ENCODE measurements around the gene ABTB2.
"Not testable (repeated sequence)": the region's sequence is repeated elsewhere in the genome, so short reads cannot be mapped to it uniquely, and the experiment has no call there.

Gene ABTB2

DNA sequence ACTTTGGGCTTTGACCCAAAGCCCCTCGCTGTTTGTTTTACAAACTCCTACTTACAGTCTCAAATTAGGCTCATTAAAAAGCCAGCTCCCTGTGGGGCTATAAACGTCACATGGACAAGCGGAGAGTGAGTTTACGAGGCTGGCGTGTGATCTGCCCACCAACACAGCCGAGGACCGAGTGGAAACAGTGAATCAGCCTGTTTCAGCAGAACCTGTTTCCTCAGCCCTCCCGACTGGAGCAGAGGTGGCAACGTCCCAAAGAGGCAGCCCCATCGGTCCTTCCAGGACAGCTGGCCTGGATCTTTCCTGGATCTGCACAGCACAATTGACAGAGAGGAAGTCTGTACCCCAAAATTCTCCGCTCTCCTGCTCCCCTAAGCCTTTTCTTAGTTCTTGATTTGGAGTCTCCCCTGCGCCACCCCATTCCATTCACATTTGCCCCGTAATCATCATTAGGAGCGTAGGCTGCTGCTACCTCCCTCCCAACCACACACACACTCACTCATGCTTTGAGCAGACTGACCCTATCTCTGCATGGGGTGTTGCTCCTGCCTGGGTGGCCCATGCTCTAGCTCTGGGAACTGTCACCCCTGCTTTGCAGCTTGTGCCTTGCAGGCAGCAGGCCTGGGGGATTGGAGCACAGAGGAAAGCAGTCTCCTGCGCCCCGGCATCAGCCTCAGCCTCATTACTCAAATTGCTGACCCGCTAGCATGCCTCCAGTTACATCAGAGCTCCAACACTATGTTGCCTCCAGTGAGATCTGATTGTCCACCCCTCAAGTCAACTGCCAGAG is 134.6 kb downstream of the ABTB2 start:
- no peak overlapping the region for H3K9ac ChIP-seq (ENCODE audit: low read depth, low read length)
- H3K4me3 ChIP-seq (ENCODE audit: low read depth, low read length) = no peak overlapping the region
- no peak overlapping the region for H3K27ac ChIP-seq (ENCODE audit: low read depth, low read length)

DNA sequence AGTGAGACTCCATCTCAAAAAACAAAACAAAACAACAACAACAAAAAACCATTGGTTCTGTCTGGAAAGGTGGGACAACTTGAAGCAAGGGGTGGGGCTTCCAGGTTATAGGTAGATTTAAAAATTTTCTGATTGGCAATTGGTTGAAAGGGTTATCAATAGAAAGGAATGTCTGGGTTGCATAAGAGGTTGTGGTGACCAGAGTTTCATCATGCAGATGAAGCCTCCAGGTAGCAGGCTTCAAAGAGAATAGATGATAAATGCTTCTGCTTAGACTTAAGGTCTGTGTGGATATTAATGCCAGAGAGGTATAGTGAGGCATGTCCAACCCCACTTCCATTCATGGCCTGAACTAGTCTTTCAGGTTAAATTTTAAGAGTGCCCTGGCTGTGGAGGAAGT is 135.8 kb downstream of the ABTB2 start:
- Histone ChIP-seq H3K36me3 (ENCODE audit: control insufficient read depth, insufficient read depth, low read length) (no peaks in the 10 kb centered on the region), H3K9me3 (ENCODE audit: control insufficient read depth, insufficient read depth, low read length) (no peaks in the 10 kb centered on the region), H3K4me3 (ENCODE audit: low read depth, low read length) (no peak overlapping the region), H3K9ac (ENCODE audit: low read depth, low read length) (no peak overlapping the region), H3K27ac (ENCODE audit: low read depth, low read length) (no peak overlapping the region), H3K27me3 (ENCODE audit: control insufficient read depth, insufficient read depth, low read length) (no peaks in the 10 kb centered on the region), H3K4me1 (ENCODE audit: control insufficient read depth, insufficient read depth, low read length) (peaks cover 14% of the 10 kb centered on the region)

More for the DNA sequence above, 134.6 kb downstream of the ABTB2 start:
- Histone ChIP-seq H3K36me3 (ENCODE audit: control insufficient read depth, insufficient read depth, low read length) (no peaks in the 10 kb centered on the region), H3K27me3 (ENCODE audit: control insufficient read depth, insufficient read depth, low read length) (no peaks in the 10 kb centered on the region), H3K9me3 (ENCODE audit: control insufficient read depth, insufficient read depth, low read length) (no peaks in the 10 kb centered on the region), H3K4me1 (ENCODE audit: control insufficient read depth, insufficient read depth, low read length) (peaks cover 14% of the 10 kb centered on the region)

DNA sequence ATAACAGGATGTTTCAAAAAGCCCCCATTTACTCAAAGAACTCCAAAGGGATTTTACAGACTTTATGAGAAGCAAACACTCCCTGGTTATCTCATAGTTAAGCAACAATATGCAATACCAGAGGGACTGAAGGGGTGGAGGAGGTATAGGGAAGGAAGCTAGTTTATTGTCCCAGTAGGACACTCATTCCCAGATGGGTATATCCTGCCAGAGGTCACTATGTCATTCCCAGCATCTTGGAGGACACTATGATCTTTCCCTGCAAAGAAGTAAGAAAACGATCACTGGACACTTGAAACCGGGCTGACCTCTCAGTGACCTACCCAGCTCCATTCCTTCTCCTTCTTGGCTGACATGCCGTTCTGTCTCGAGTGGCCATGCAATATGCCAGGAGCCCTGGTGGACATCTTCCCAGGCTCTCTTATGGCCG is 137.9 kb downstream of the ABTB2 start:
- H3K4me1 ChIP-seq (ENCODE audit: control insufficient read depth, insufficient read depth, low read length) = peaks cover 14% of the 10 kb centered on the region
- H3K4me3 ChIP-seq (ENCODE audit: low read depth, low read length) = no peak overlapping the region
- no peak overlapping the region for H3K27ac ChIP-seq (ENCODE audit: low read depth, low read length)
- no peaks in the 10 kb centered on the region for H3K36me3 ChIP-seq (ENCODE audit: control insufficient read depth, insufficient read depth, low read length)
- no peaks in the 10 kb centered on the region for H3K9me3 ChIP-seq (ENCODE audit: control insufficient read depth, insufficient read depth, low read length)
- no peak overlapping the region for H3K9ac ChIP-seq (ENCODE audit: low read depth, low read length)
- no peaks in the 10 kb centered on the region for H3K27me3 ChIP-seq (ENCODE audit: control insufficient read depth, insufficient read depth, low read length)

DNA sequence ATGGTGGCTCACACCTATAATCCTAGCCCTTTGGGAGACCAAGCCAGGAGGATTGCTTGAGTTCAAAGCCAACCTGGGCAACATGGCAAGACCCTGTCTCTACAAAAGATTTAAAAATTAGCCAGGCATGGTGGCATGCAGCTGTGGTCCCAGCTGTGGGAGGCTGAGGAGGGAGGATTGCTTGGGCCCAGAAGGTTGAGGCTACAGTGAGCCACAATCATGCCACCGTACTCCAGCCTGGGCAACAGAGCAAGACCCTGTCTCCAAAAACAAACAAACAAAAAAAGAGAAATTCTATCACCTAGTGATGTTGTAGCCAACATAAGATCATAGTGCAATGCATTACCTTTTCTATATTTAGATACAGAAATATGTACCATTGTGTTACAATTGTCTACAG is 138.5 kb downstream of the ABTB2 start:
- Histone ChIP-seq H3K9me3 (ENCODE audit: control insufficient read depth, insufficient read depth, low read length) (no peaks in the 10 kb centered on the region), H3K27me3 (ENCODE audit: control insufficient read depth, insufficient read depth, low read length) (no peaks in the 10 kb centered on the region), H3K9ac (ENCODE audit: low read depth, low read length) (no peak overlapping the region), H3K4me3 (ENCODE audit: low read depth, low read length) (no peak overlapping the region), H3K36me3 (ENCODE audit: control insufficient read depth, insufficient read depth, low read length) (no peaks in the 10 kb centered on the region), H3K4me1 (ENCODE audit: control insufficient read depth, insufficient read depth, low read length) (peaks cover 14% of the 10 kb centered on the region), H3K27ac (ENCODE audit: low read depth, low read length) (no peak overlapping the region)

DNA sequence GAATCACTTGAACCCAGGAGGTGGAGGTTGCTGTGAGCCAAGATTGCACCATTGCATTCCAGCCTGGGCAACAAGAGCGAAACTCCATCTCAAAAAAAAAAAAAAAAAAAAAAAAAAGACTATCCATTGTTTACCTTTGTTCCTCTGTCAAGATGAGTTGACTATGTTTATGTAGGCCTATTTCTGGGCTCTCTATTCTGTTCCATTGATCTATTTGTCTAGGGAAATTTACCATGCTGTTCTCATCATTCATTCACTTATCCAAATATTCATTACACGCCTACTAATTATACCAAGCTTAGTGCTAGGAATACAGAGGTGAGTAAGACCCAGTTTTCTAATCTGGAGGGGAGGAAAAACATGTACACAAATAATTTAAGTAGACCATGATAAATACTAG is 139.1 kb downstream of the ABTB2 start:
- H3K4me3 ChIP-seq (ENCODE audit: low read depth, low read length); H3K27me3 ChIP-seq (ENCODE audit: control insufficient read depth, insufficient read depth, low read length); H3K9ac ChIP-seq (ENCODE audit: low read depth, low read length); H3K9me3 ChIP-seq (ENCODE audit: control insufficient read depth, insufficient read depth, low read length); H3K27ac ChIP-seq (ENCODE audit: low read depth, low read length); H3K36me3 ChIP-seq (ENCODE audit: control insufficient read depth, insufficient read depth, low read length): not testable (repeated sequence)
- peaks cover 14% of the 10 kb centered on the region for H3K4me1 ChIP-seq (ENCODE audit: control insufficient read depth, insufficient read depth, low read length)

DNA sequence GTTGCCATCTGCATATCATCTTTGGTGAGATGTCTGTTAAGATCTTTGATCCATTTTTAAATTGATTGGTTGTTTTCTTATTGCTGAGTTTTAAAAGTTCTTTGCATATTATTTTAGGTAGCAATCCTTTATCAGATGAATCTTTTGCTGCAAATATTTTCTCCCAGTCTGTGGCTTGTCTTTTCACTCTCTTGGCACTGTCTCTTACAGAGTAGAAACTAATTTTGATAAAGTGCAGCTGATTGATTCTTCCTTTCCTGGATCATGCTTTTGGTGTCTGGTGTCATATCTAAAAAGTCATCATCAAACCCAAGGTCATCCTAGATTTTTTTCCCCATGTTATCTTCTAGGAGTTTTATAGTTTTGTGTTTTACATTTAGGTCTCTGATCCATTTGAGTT is 139.7 kb downstream of the ABTB2 start:
- Histone ChIP-seq H3K27ac (ENCODE audit: low read depth, low read length) (no peak overlapping the region), H3K9me3 (ENCODE audit: control insufficient read depth, insufficient read depth, low read length) (no peaks in the 10 kb centered on the region), H3K4me1 (ENCODE audit: control insufficient read depth, insufficient read depth, low read length) (peaks cover 10% of the 10 kb centered on the region), H3K4me3 (ENCODE audit: low read depth, low read length) (no peak overlapping the region), H3K36me3 (ENCODE audit: control insufficient read depth, insufficient read depth, low read length) (no peaks in the 10 kb centered on the region), H3K27me3 (ENCODE audit: control insufficient read depth, insufficient read depth, low read length) (no peaks in the 10 kb centered on the region), H3K9ac (ENCODE audit: low read depth, low read length) (no peak overlapping the region)

DNA sequence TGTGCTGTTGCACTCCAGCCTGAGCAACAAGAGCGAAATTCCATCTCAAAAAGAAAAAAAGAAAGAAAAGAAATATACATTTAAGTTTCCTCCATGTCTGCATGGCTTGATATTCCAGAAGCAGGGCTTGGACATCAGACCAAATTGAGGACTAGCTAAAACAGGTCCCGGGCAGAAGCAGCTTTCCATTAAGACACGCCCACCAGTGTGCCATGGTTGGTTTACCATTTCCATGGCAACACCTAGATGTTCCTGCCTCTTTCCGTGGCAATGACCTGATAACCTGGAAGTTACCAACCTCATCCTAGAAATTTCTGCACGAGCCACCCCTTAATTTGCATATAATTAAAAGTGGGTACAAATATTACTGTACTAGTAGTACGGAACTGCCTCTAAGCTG is 141.1 kb downstream of the ABTB2 start:
- Histone ChIP-seq H3K9me3 (ENCODE audit: control insufficient read depth, insufficient read depth, low read length) (no peaks in the 10 kb centered on the region), H3K9ac (ENCODE audit: low read depth, low read length) (no peak overlapping the region), H3K27me3 (ENCODE audit: control insufficient read depth, insufficient read depth, low read length) (no peaks in the 10 kb centered on the region), H3K27ac (ENCODE audit: low read depth, low read length) (no peak overlapping the region), H3K36me3 (ENCODE audit: control insufficient read depth, insufficient read depth, low read length) (no peaks in the 10 kb centered on the region), H3K4me1 (ENCODE audit: control insufficient read depth, insufficient read depth, low read length) (no peaks in the 10 kb centered on the region), H3K4me3 (ENCODE audit: low read depth, low read length) (no peak overlapping the region)

DNA sequence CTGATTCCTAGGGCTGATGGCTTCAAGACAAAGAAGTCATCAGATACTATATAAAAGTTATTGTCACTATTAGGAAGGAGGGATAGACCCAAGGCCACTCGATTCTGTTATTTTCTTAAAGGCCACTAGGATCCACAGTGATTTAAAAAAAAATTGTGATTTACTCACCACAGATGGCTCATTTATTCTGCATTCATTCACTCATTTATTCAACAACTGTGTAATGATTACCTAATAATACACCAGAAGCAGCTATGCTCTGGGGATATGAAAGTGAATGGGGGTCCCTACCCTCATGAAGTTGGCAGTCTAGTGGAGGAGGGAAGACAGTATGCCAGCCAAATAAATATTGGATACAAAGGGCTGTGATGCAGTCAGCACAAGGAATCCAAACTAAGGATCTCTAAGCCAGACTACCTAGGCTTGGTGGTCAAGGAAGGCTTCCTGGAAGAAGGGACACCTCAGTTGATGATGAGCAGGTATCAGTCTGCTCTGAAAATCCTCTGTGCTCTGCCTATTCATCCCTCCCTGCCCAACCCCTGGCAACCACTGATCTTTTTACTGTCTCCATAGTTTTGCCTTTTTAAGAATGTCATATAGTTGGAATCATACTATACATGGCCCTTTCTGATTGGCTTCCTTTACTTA is 141.9 kb downstream of the ABTB2 start:
- no peaks in the 10 kb centered on the region for H3K9me3 ChIP-seq (ENCODE audit: control insufficient read depth, insufficient read depth, low read length)
- H3K4me1 ChIP-seq (ENCODE audit: control insufficient read depth, insufficient read depth, low read length) = no peaks in the 10 kb centered on the region
- no peaks in the 10 kb centered on the region for H3K36me3 ChIP-seq (ENCODE audit: control insufficient read depth, insufficient read depth, low read length)
- H3K27me3 ChIP-seq (ENCODE audit: control insufficient read depth, insufficient read depth, low read length) = no peaks in the 10 kb centered on the region
- no peak overlapping the region for H3K4me3 ChIP-seq (ENCODE audit: low read depth, low read length)
- no peak overlapping the region for H3K9ac ChIP-seq (ENCODE audit: low read depth, low read length)
- H3K27ac ChIP-seq (ENCODE audit: low read depth, low read length) = no peak overlapping the region

DNA sequence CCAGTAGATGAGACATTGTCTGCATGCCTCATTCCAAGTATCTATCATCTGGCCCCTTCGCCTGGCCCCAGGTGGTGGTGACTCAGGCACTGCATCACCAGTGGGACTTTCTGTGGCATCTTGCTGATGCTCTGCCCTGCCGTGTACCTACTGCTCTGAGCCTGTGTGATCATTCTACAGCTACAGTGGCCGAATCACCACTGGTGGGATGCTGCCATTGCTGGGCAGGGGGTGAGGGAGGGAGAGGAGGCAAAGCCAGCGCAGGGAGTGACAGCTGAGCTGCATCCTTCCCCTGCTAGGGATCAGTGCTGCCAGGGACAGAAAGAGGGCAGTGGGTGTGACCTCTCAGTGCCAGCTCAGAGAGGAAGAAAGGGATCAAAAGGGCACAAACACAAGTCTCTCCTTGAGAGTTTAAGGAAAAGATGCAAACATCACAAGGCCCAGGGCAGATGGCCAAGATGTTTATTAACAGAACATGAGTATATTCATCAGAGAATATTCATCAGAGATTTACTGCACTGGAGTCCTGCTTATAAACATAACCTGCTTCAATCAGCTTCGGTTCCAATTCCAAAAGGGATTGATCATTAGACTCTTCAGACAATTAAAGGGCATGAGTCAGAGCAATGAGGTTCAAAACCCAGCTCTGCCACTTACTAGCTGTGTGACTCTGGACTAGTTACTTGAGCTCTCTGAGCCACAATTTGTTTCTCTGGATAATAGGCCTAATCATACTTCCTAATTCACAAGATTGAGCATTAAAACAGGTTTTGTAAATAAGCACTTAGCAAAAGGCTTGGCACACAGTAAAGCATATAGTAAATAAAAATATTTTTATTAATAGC is 142.6 kb downstream of the ABTB2 start:
- Histone ChIP-seq H3K27me3 (ENCODE audit: control insufficient read depth, insufficient read depth, low read length) (no peaks in the 10 kb centered on the region), H3K4me1 (ENCODE audit: control insufficient read depth, insufficient read depth, low read length) (no peaks in the 10 kb centered on the region), H3K27ac (ENCODE audit: low read depth, low read length) (no peak overlapping the region), H3K9me3 (ENCODE audit: control insufficient read depth, insufficient read depth, low read length) (no peaks in the 10 kb centered on the region), H3K9ac (ENCODE audit: low read depth, low read length) (no peak overlapping the region), H3K4me3 (ENCODE audit: low read depth, low read length) (no peak overlapping the region), H3K36me3 (ENCODE audit: control insufficient read depth, insufficient read depth, low read length) (no peaks in the 10 kb centered on the region)

DNA sequence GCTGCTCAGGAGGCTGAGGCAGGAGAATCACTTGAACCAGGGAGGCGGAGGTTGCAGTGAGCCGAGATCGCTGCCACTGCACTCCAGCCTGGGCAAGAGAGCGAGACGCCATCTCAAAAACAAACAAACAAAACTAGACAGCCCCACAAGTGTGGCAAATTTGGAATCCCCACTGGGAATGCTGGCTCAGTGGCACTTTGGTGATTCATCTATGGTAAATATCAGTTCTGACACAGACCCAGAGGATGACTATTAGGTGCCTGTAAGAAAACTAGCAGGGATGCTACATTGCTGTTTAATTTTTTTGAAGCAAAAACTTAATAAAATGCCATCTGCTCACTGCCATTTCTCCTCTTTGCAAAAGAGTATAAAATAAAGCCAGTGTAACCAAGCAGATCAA is 144.4 kb downstream of the ABTB2 start:
- Histone ChIP-seq H3K4me3 (ENCODE audit: low read depth, low read length) (no peak overlapping the region), H3K27ac (ENCODE audit: low read depth, low read length) (no peak overlapping the region)

DNA sequence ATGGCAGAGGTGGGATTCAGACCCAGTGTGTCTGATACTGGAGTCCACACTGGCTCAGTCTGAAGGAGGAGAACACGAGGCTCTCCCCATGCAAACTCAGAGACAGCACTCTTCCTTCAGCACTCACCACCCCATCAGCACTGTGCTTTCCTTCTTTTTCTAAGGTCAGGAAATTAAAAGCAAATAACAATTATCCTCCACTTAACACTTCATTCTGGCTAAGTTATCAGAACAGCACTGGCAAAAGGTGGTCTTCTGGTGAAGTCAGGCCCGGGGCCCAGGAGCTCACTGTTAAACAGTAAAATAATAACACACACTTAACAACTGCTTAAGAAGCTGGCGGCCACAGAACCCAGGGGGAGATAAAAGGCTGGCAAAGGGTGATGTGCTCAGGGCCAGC is 145.2 kb downstream of the ABTB2 start:
- Histone ChIP-seq H3K9me3 (ENCODE audit: control insufficient read depth, insufficient read depth, low read length) (no peaks in the 10 kb centered on the region), H3K4me3 (ENCODE audit: low read depth, low read length) (no peak overlapping the region), H3K9ac (ENCODE audit: low read depth, low read length) (no peak overlapping the region), H3K4me1 (ENCODE audit: control insufficient read depth, insufficient read depth, low read length) (no peaks in the 10 kb centered on the region), H3K27ac (ENCODE audit: low read depth, low read length) (no peak overlapping the region), H3K27me3 (ENCODE audit: control insufficient read depth, insufficient read depth, low read length) (no peaks in the 10 kb centered on the region), H3K36me3 (ENCODE audit: control insufficient read depth, insufficient read depth, low read length) (no peaks in the 10 kb centered on the region)

More for the DNA sequence above, 144.4 kb downstream of the ABTB2 start:
- H3K4me1 ChIP-seq (ENCODE audit: control insufficient read depth, insufficient read depth, low read length) = no peaks in the 10 kb centered on the region
- no peaks in the 10 kb centered on the region for H3K36me3 ChIP-seq (ENCODE audit: control insufficient read depth, insufficient read depth, low read length)
- no peak overlapping the region for H3K9ac ChIP-seq (ENCODE audit: low read depth, low read length)
- no peaks in the 10 kb centered on the region for H3K27me3 ChIP-seq (ENCODE audit: control insufficient read depth, insufficient read depth, low read length)
- no peaks in the 10 kb centered on the region for H3K9me3 ChIP-seq (ENCODE audit: control insufficient read depth, insufficient read depth, low read length)

Data from HUES48 (cell line).